ENCODE data around the gene CRYBG1.

Gene CRYBG1

DNA sequence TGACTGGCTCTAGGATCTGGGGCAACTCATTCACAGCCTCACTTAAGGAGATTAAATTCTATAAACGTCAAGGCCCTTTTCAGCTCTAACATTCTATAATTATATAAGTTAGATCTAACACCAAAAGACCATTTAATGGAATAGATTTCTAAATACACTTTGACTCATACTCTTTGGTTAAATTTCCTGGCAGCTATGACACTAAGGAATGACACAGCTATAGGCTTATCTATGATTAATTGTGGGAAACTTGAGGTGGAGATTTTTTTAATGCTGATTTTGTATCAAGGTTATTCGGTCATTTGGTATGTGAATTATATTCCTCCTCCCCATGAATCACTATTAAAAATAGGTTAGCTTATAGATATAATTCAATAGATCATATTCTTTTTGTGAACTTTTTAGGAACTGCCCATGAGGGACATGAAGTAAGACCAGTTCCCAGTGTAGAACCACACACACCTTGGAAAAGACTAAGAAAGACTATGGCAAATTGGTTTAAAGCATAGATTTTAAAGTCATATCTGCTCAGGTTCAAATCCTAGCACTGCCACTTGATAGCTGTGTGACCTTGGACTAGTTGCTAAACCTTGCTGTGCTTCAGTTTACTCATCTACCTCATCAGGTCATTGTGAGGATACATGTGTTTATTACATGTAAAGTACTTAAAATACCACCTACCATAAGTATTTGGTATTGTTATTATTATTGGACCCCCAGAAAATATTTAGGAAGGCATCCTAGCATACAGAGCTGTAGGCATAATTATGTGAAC lies 116.0 kb downstream of the CRYBG1 start:
- DNase-seq (ENCODE audit: insufficient read length, low spot score) = no peak
- no peak for TF ChIP-seq PAX5 (IDR thresholded peaks at IDR 0.05; ENCODE audit: insufficient read depth, low read length, severe bottlenecking)
- no peak for TF ChIP-seq POLR2AphosphoS5 (IDR thresholded peaks at IDR 0.05; ENCODE audit: low read depth, low read length)
- TF ChIP-seq POLR2A (IDR thresholded peaks at IDR 0.05; ENCODE audit: low read depth, low read length) = no peak
- TF ChIP-seq POU2F2 (IDR thresholded peaks at IDR 0.05; ENCODE audit: low read depth, low read length) = no peak
- no peak for TF ChIP-seq SPI1 (IDR thresholded peaks at IDR 0.05; ENCODE audit: low read depth, low read length)
- TF ChIP-seq TAF1 (IDR thresholded peaks at IDR 0.05; ENCODE audit: low read depth, low read length) = no peak
- no peak for FAIRE-seq

DNA sequence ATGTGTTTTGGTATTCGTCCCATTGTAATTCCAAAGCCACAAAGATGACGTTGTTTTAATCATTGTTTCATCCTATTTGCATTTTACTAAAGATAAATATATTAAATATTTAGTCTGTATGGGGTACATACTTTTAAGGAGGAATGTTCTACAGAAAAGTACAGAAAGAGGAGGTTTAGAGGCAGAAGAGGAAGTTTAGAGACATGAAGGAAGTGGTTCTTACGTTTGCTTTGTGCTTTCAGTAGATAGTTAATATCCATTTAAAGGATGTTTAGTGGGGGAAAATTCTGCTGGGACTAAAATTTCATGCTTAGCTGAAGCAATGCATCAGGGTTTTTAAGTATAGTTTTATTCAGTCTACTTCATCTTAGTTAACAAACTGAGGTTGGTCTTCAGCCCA lies 116.6 kb downstream of the CRYBG1 start:
- FAIRE-seq (no peak), DNase-seq (ENCODE audit: insufficient read length, low spot score) (no peak)
- TF ChIP-seq PAX5 (IDR thresholded peaks at IDR 0.05; ENCODE audit: insufficient read depth, low read length, severe bottlenecking) = no peak
- no peak for TF ChIP-seq POLR2AphosphoS5 (IDR thresholded peaks at IDR 0.05; ENCODE audit: low read depth, low read length)
- no peak for TF ChIP-seq SPI1 (IDR thresholded peaks at IDR 0.05; ENCODE audit: low read depth, low read length)
- TF ChIP-seq POU2F2 (IDR thresholded peaks at IDR 0.05; ENCODE audit: low read depth, low read length) = no peak
- no peak for TF ChIP-seq POLR2A (IDR thresholded peaks at IDR 0.05; ENCODE audit: low read depth, low read length)
- no peak for TF ChIP-seq TAF1 (IDR thresholded peaks at IDR 0.05; ENCODE audit: low read depth, low read length)

DNA sequence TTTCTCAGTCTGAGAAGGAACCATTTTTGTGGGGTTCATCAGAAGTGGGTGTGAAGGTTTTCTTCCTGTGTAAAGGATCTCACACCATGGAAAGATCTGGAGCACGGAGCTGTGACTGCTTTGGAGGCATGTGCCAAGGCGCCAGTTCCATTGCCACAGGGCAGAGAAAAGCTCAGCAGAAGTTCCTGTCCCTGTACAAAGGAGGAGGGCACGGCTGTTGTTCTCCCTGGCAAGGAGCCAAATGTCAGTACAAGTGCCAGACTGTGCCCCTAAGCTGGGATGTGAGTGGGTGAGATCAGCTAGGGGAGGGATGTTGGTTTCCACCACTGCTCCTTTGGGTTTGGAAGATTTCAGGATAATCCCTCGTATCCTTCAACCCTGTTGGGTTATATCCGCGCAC lies 117.3 kb downstream of the CRYBG1 start:
- DNase-seq (ENCODE audit: insufficient read length, low spot score) (no peak), FAIRE-seq (no peak)
- TF ChIP-seq PAX5 (IDR thresholded peaks at IDR 0.05; ENCODE audit: insufficient read depth, low read length, severe bottlenecking) (no peak), POLR2AphosphoS5 (IDR thresholded peaks at IDR 0.05; ENCODE audit: low read depth, low read length) (no peak), SPI1 (IDR thresholded peaks at IDR 0.05; ENCODE audit: low read depth, low read length) (no peak), POLR2A (IDR thresholded peaks at IDR 0.05; ENCODE audit: low read depth, low read length) (no peak), POU2F2 (IDR thresholded peaks at IDR 0.05; ENCODE audit: low read depth, low read length) (no peak), TAF1 (IDR thresholded peaks at IDR 0.05; ENCODE audit: low read depth, low read length) (no peak)

DNA sequence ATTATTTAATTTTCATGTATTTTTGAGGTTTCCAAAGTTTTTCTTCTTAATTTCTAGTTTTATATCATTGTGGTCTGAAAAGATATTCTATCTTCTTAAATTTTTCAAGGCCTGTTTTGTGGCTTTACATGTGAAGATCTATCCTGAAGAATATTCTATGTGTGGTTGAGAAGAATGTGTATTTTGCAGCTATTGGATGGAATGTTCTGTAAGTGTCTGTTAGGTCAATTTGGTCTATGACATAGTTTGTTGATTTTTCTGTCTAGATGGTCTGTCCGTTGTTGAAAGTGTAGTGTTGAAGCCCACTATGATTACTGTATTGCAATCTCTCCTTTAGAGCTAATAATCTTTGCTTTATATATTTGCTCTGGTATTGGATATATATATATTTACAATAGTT lies 125.7 kb downstream of the CRYBG1 start:
- DNase-seq (ENCODE audit: insufficient read length, low spot score) (no peak), FAIRE-seq (no peak)
- TF ChIP-seq POU2F2 (IDR thresholded peaks at IDR 0.05; ENCODE audit: low read depth, low read length) (no peak), TAF1 (IDR thresholded peaks at IDR 0.05; ENCODE audit: low read depth, low read length) (no peak)

DNA sequence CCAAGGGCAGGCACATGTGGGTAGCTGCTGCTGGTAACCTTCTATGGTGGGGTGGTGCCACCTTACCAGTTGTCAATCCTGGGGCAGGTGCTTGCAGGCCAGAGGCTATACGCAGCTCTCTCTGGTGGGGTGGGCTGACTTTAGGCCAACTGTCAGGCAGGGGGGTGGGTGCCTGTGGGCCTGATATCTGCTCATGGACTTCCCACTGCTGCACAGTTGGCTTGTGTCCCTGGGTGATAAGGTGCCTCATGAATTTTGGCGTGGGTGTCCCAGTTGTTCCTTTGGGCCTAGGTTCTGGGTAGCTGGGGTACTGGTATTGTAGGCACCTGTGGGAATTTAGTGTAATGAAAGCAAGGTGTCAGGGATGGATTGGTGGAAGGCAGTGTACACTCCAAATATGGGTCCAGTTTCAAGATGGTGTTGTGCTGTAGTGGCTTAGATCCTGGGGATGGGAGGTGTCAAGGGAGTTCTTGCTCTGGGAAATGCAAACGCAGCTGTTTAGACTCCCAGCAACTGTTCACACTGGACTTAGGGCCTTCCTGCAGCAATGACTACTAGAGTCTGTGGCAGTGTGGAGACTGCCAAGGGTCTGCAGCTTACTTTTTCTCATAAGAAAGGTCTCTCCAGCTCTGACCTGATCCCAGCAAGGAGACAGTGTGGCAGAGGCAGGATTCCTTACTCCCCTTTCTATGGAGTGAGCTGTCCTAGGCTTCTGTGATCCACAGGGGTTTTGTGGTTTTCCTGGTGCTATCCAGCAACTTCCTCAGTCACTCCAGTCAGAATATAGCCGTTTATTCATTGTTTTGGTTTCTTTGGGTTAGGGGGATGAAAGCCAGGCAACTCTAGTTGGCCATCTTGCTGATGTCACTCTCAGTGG lies 128.2 kb downstream of the CRYBG1 start:
- FAIRE-seq = no peak

DNA sequence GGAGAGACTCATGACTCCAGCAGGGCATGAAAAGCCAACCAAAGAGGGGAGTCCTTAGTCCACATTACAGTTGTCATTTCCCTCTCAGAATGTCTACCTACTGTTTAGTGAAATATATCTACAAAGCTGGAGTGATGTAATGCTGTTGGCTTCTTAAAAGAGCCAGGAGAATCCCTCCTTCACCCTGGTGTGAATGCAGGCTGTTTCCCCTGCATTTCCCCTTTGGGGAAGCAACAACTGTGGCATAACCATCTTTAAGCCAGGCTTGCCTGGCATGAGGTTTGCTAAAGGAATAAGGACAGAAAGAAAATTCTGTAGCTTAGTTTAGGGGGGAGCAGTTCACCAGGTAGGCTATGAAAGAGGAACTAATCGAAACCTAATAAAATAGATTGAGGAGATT lies 129.5 kb downstream of the CRYBG1 start:
- TF ChIP-seq SPI1 (IDR thresholded peaks at IDR 0.05; ENCODE audit: low read depth, low read length) (no peak), POU2F2 (IDR thresholded peaks at IDR 0.05; ENCODE audit: low read depth, low read length) (no peak), POLR2A (IDR thresholded peaks at IDR 0.05; ENCODE audit: low read depth, low read length) (no peak), TAF1 (IDR thresholded peaks at IDR 0.05; ENCODE audit: low read depth, low read length) (no peak), PAX5 (IDR thresholded peaks at IDR 0.05; ENCODE audit: insufficient read depth, low read length, severe bottlenecking) (no peak), POLR2AphosphoS5 (IDR thresholded peaks at IDR 0.05; ENCODE audit: low read depth, low read length) (no peak)
- no peak for DNase-seq (ENCODE audit: insufficient read length, low spot score)
- FAIRE-seq = no peak

More for the DNA sequence above, 128.2 kb downstream of the CRYBG1 start:
- TF ChIP-seq POLR2A (IDR thresholded peaks at IDR 0.05; ENCODE audit: low read depth, low read length) (no peak), POU2F2 (IDR thresholded peaks at IDR 0.05; ENCODE audit: low read depth, low read length) (no peak), TAF1 (IDR thresholded peaks at IDR 0.05; ENCODE audit: low read depth, low read length) (no peak), PAX5 (IDR thresholded peaks at IDR 0.05; ENCODE audit: insufficient read depth, low read length, severe bottlenecking) (no peak), POLR2AphosphoS5 (IDR thresholded peaks at IDR 0.05; ENCODE audit: low read depth, low read length) (no peak), SPI1 (IDR thresholded peaks at IDR 0.05; ENCODE audit: low read depth, low read length) (no peak)
- no peak for DNase-seq (ENCODE audit: insufficient read length, low spot score)

DNA sequence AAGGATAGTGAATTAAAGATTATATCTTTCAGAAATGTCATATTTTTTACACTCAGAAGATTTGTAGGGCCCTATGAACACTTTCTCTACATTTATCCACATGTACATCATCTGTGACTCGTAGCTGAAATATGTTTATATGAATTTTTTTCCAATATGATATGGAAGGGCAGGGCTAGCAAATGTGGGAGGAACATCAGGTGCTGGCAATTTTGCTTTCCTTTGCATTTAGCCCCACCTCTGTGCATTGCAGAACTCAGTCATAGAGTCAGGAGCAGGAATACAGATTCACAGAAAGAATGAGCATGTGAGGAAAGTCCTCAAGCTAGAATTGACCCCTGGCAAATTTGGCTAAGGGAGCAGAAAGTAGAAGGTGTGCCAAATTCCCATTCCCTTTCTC lies 129.9 kb downstream of the CRYBG1 start:
- no peak for TF ChIP-seq POLR2A (IDR thresholded peaks at IDR 0.05; ENCODE audit: low read depth, low read length)
- TF ChIP-seq PAX5 (IDR thresholded peaks at IDR 0.05; ENCODE audit: insufficient read depth, low read length, severe bottlenecking) = no peak
- TF ChIP-seq SPI1 (IDR thresholded peaks at IDR 0.05; ENCODE audit: low read depth, low read length) = no peak
- no peak for TF ChIP-seq POLR2AphosphoS5 (IDR thresholded peaks at IDR 0.05; ENCODE audit: low read depth, low read length)
- no peak for TF ChIP-seq TAF1 (IDR thresholded peaks at IDR 0.05; ENCODE audit: low read depth, low read length)
- no peak for TF ChIP-seq POU2F2 (IDR thresholded peaks at IDR 0.05; ENCODE audit: low read depth, low read length)
- DNase-seq (ENCODE audit: insufficient read length, low spot score) (no peak), FAIRE-seq (no peak)

DNA sequence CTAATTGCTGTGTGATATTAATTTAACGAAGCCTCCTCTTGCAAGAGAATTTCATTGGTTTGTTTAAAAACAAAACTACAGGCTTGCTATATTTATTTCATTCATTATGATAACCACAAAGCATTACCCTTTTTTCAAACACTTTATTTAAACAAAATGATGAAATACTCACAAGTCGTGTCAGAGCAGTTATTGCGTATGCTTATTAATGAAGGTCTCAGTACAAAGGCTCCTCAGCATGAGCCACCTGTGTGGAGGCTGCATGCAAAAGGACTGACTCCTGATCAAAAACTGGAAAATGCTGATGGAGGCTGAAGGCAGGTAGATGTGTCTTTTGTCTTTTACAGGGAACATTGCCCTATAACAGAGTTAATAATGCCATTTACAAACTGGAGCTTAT lies 130.5 kb downstream of the CRYBG1 start:
- no peak for DNase-seq (ENCODE audit: insufficient read length, low spot score)
- TF ChIP-seq POLR2A (IDR thresholded peaks at IDR 0.05; ENCODE audit: low read depth, low read length) (no peak), POU2F2 (IDR thresholded peaks at IDR 0.05; ENCODE audit: low read depth, low read length) (no peak), TAF1 (IDR thresholded peaks at IDR 0.05; ENCODE audit: low read depth, low read length) (no peak), SPI1 (IDR thresholded peaks at IDR 0.05; ENCODE audit: low read depth, low read length) (no peak), PAX5 (IDR thresholded peaks at IDR 0.05; ENCODE audit: insufficient read depth, low read length, severe bottlenecking) (no peak), POLR2AphosphoS5 (IDR thresholded peaks at IDR 0.05; ENCODE audit: low read depth, low read length) (no peak)
- FAIRE-seq = no peak

DNA sequence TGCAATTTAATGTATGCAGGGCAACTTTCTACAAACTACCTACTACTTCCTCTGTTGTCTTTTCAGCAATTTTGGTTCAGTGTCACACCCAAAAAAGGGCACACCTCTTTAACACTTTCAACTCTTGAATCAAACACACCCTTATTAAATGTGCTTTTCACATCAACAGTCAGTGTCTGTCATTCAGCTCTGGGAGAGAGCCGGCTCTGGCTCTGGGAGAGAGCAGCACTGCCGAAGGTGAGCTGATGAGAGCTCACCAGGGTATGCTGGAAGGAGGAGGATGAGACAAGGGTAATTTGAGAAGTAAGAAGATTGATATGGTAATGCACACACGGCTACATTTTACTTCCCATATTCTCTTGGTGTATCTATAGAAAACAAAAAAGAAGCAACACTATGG lies 134.5 kb downstream of the CRYBG1 start:
- DNase-seq (ENCODE audit: insufficient read length, low spot score) = no peak
- FAIRE-seq = no peak
- TF ChIP-seq PAX5 (IDR thresholded peaks at IDR 0.05; ENCODE audit: insufficient read depth, low read length, severe bottlenecking) (no peak), TAF1 (IDR thresholded peaks at IDR 0.05; ENCODE audit: low read depth, low read length) (no peak), POLR2AphosphoS5 (IDR thresholded peaks at IDR 0.05; ENCODE audit: low read depth, low read length) (no peak), SPI1 (IDR thresholded peaks at IDR 0.05; ENCODE audit: low read depth, low read length) (no peak), POLR2A (IDR thresholded peaks at IDR 0.05; ENCODE audit: low read depth, low read length) (no peak), POU2F2 (IDR thresholded peaks at IDR 0.05; ENCODE audit: low read depth, low read length) (no peak)
